Dermis blood vessel endothelial cell (primary cell): Measurements from ENCODE around the gene TRMT10B. TPM values are rescaled to one million over a fixed set of nuclear protein-coding genes. Genes with fewer than 3 reads are reported as not detected.

Experiments
- DNase-seq: peaks from one replicate; pipeline ENCODE4 v3.0.0; 2010
- total RNA-seq: library from RNA; depleted of rRNA; stranded (reverse); fragments of >200 nt; gene quantifications from 2 replicates; pipeline ENCODE4 v1.2.3, GENCODE V29; 2014

TRMT10B gene, protein sequence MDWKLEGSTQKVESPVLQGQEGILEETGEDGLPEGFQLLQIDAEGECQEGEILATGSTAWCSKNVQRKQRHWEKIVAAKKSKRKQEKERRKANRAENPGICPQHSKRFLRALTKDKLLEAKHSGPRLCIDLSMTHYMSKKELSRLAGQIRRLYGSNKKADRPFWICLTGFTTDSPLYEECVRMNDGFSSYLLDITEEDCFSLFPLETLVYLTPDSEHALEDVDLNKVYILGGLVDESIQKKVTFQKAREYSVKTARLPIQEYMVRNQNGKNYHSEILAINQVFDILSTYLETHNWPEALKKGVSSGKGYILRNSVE
- total RNA-seq: 2.0 and 2.8 TPM in 2 replicates

- peak; percentile 78 for DNase-seq
Observed at GRCh38 chr9:37753489-37754190, at the start of gene TRMT10B. Gene TRMT10B (plus strand): TSS chr9:37753805. CDS start chr9:37761932, 8,127 bp downstream.

- DNase-seq: no peak
Observed at GRCh38 chr9:37705787-37706186, 47.8 kb upstream of the TRMT10B start.

GRCh38 chr9:37706290-37706689, 47.3 kb upstream of the TRMT10B start:
- no peak for DNase-seq

- DNase-seq: no peak
Observed at GRCh38 chr9:37707748-37708147, 45.9 kb upstream of the TRMT10B start.

DNA sequence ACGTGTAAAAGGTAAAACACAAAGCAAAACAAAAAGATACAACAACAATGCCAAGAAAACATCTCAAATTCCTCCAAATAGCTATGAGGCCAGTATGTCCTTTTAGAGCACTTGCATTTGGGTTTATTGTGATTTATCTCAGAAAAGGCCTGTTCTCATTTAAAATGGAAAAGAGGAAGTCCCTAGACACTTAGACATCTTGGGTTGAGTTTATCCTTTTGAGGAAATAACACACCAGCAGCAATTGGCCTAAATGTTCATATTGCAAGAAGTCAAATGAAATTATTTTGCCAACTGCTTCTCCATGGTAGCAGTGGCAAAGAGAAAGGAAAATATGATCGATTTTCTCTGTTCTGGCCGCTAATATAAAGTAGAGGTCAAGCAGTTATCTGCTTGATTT, 43.6 kb upstream of the TRMT10B start:
- DNase-seq: no peak

GRCh38 chr9:37715260-37715659, 38.3 kb upstream of the TRMT10B start:
- no peak for DNase-seq

DNA sequence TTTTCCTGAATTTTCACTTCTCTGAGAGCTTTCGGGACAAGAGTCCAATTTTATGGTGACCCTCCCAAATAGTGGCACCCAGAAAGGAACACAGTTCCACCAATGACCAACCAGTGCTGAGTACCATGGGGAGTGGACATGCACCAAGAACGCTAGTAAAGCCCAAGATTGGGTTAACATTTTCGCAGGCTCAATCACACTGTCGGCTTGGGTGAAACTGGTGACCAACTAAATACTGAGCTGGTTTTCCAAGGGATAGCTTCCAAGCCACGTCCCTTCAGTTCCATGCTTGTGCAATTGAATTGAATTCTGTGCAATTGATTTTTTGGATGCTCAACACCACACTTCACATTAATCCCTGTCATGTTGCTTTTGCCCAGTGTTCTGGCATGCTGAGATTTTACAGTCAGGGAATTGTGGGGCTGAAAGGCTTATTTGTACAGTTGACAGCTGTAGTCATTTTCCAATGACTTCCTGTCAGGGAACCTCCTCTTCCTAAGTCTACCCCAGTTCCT, 37.6 kb upstream of the TRMT10B start:
- no peak for DNase-seq

GRCh38 chr9:37719526-37719925, 34.1 kb upstream of the TRMT10B start:
- DNase-seq: no peak

DNA sequence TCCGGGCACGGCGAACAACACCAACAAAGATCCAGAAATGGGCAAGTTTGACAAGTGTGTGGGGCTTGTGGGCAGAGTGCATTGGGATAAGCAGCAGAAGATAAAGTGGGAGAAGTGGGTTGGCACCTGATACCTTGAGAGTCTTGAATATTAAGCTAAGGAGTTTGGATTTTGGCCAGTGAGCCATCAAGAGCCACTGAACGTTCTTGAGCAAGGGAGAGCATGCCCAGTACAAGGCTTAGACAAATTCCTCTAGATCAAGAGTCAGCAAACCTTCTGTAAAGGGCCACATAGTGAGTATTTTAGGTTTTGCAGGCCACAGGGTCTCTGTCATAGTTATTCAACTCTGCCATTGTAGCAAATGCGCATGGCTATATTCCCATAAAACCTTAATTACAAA, 26.6 kb upstream of the TRMT10B start:
- DNase-seq: no peak

GRCh38 chr9:37729499-37729898, 24.1 kb upstream of the TRMT10B start:
- no peak for DNase-seq

DNA sequence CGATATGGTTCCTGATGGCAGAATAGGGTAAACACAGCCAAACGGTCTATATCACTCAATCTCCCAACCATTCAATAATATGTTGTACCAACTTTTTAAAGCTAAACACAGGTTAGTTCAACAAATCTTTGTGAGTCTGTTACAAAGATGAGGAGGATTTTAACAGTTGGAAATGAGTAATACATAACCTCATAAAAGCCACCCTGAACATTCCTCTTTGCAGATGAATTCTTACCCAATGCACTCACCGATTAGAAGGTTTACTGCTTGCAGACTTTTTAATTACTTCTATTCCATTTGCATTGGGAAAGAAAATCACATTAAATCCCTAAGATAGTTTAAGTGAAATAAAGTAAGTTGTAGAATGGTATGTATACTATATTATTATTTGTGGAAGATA, 23.3 kb upstream of the TRMT10B start:
- DNase-seq: no peak

DNA sequence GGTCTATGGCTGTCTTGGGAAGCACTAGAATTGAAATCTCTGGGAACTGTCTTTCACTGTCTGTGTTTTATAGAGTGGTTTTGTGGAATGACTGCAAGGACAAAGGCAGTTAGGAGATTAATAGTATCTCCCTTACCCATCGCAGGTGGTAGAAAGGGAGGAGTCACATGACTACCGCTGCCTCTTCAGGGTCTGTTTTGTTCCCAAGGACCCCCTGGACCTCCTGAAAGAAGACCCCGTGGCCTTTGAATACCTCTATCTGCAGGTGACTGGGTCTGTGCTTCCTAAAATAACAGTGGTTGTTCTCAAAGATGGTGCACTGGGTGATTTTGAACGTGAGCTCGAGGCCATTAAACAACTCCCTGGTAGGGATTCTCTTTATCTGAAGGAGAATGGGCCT, 22.8 kb upstream of the TRMT10B start:
- no peak for DNase-seq

- no peak for DNase-seq
Observed at GRCh38 chr9:37732086-37732741, 21.4 kb upstream of the TRMT10B start.

DNA sequence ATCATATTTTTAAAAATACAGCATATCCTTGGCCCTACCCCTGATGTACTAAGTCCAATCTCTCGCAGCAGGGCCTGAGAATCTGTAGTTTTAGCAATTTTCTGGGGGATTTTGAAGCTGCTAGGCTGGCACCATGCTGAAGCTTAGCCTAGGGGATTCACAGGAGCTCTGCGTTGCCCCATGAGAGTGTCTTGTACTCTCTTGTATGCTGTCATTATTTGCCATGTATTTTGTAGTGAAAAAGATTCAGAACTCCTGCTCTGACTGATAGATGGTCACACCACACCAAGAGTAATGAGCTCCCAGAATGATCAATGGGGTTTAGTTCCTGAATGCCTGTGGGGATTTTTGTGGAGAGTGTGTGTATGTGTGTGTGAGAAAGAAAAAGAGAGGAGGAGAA, 20.7 kb upstream of the TRMT10B start:
- DNase-seq: no peak

DNA sequence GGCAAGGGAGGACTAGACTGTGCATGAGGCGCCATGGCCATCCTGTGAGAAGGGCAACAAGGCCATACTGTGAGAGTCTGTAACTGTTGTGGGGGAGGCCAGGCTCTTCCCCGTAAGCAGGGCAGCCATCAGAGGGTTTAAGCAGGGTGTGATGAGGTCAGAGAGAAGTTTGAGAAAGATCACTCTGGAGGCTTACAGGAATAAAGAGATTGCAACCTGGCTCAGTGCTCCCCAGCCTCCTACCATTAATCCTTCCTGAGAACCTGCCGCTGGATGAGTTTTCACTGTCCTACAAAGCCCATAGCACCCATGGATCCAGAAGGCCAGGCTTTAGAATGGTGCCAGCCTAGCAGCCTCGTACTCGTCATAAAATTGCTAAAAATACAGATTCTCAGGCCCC, 14.4 kb upstream of the TRMT10B start:
- DNase-seq: no peak

- DNase-seq: no peak
Observed at GRCh38 chr9:37740128-37740527, 13.5 kb upstream of the TRMT10B start.

DNA sequence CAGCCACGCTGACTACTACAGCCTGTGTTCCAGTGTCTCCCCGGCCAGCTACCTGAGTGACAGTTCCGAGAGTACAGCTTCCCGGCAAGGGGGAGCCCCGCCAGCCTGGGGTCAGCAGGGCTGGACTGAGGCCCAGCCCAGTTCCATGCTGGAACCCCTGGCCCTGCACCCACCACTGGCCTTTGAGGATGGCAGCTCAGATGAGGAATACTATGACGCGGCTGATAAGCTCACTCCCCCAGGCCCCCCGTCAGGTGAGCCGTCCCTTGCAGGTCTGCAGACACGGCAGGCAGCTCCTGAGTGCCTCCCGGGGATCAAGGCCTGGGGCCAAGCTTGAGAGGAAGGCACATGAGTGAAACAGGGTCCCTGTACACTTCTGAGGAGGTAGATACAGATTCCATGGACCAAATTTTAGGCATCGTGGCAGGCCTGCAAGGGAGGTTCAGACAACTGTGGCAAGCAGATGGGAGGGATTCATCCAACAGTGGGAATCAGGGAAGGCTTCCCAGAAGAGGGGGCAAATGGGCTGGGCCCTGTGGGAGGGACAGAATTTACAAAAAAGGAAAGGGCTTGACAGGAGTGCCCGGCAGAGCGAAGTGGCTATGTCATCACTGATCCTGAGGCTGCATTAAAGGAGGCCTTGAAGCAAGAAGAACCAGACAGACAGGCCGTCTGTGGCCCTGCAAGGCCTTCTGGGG, 12.8 kb upstream of the TRMT10B start:
- DNase-seq: no peak

DNA sequence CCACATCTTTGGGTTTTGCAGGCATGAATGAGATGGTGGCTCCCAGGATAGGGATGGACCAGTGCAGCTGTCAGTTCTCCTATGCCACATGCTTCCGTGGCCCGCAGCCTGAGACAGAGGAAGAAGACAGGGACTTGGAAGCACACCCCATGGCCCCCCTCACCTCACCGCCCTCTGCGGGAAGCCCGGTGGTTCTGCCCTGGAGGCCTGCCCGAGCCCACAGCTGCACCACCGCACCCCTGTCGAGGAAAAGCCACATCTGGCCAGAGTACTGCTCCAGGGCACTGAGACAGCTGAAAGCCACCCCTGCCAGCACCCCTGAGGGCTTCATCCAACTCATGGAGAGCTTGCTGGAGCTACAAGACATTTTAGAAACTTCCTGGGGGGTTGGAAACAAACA, 7.6 kb upstream of the TRMT10B start:
- DNase-seq: no peak

DNA sequence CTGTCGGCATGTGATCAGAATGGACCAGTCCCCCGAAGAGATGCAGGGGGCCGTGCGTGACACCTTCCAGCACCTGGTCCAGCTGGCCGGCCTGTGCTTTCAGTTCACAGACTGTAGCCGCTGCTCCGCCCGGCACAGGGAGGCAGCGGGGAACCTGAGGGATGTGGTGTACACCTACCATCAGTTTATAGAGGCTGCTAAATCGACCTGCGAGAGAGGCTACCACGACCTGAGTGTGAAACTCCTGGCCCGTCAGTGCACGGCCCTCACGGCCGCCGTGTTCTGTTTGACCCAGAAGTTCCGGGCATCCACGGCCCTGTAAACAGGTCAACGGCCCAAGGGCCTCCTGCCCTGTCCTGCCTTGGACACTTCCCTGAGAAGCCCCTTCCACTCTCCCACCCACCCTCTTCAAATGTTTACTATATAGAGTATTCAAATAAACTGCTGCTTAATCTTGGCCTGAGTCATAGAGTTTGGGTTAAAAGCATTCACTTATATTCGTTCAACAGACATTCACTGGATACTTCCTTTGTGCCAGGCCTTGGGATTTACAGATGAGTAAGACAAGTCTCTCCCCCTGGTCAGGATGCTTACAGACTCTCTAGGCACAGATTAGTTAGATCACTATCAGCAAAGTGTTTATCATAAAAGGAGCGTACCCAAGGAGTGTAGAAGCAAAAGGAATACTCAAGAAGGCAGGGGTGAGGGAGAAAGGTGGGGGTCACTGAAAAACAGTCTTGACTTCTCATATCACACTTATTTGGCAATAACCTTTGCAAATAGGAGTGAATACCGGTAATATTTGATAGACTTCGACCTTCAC, 6.9 kb upstream of the TRMT10B start:
- DNase-seq: peak; percentile 2

- DNase-seq: peak; percentile 80
Observed at GRCh38 chr9:37747271-37747753, 6.3 kb upstream of the TRMT10B start.

DNA sequence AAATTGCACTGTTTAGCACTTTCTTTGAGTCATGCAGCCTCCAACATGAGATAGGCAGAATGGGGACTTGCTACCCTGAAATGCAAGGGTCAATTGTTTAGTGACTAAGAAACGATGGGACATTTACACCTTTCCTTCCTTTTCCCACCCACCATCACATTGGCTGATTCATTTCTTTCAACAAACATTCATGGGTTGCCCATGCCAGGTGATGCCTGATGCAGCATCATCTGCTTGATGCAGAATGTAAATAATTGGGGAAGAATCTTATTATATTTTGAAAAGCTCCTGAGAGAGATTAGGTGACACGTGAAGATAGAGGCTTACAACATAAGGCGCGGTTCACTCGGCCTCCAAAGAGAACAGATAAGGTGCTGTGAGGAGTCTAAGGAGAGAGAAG, 4.5 kb upstream of the TRMT10B start:
- no peak for DNase-seq

- no peak for DNase-seq
Observed at GRCh38 chr9:37751186-37751585, 2.4 kb upstream of the TRMT10B start.
